Effector CD8-positive, alpha-beta T cell (primary cell): ENCODE data around the gene MSI2.

ENCODE experiments used
- DNase-seq: peaks from one replicate; lab custom pipeline; 2025; lab: John Stamatoyannopoulos, UW

MSI2 gene

DNA sequence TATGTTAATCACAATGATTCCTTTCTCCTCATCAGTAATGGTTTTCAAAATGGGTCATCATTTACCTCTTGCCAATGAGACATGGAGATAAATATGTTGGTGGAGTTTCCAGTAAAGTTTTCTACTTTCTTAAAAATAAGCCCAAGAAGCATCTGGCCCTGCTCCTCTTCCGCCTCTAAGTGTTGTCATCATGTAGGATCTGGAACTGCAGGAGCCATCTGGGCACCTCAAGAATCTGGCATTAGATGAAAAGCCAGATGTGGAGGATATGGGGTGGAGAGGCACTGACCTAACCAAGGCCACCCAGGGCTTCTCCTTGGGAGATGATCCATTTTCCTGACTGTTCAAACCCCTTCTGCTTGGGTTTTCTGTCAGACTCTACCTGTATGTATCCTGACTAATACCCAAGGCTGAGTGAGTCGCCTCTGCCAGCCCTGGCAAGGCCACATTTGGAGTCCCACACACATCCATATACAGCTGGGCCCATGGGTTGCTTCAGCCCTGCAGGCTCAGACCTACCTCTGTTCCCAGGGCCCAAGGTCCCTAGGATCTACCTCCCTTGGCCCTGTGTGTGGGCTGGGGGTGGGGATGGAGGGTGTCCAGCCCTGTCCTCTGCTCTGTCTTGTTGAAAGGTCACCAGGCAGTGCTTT, 464.2 kb downstream of the MSI2 start:
- DNase-seq, result no peak

DNA sequence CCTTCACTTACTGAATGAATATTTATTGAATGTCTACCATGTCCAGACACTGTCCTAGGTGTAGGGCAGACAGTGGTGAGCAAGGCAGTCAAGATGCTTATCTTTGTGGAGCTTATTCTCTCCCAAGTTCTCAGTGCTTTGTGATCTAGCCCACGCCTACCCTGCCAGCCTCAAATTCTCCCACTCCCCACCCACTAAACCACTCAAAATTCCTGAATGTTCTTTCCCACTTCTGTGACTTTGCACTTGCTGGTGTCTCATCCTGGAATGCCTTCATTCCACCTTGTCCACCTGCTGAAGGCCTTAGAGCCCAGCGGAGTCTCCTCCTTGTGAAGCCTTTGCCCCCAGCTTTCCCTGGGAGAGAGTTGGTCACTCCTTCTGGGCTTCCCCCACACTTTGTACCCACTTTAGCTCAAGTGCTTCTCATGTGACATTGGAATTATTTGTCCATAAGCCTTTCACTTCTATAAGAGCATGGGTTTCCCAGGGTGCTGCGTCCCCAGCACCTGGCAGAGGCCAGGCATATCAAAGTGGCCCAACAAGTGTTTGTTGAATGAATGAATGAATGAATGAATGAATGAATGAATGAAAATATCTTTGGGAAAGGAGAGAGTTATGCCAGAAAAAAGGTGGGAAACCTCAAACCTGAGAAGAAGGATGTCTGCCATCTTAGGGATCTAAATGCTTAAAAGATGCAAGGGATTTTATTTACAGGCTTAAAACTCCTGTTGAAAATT, 465.8 kb downstream of the MSI2 start:
- no peak for DNase-seq

DNA sequence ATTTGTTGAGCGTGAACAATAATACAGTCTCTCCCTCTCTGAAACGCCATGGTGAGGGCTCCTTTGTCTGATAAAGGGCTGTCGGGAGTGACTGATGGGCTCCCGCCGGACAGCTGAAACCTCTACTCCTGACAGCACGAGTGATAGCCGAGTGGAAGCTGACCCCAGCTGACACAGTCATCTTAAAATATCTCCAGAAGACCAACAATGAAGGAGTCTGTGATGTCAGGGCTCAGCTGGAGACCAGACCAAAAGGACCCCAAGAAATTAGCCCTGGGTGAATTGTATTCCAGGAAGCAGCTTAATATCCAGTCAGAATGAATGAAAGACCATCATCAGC, 466.4 kb downstream of the MSI2 start:
- DNase-seq, result no peak

DNA sequence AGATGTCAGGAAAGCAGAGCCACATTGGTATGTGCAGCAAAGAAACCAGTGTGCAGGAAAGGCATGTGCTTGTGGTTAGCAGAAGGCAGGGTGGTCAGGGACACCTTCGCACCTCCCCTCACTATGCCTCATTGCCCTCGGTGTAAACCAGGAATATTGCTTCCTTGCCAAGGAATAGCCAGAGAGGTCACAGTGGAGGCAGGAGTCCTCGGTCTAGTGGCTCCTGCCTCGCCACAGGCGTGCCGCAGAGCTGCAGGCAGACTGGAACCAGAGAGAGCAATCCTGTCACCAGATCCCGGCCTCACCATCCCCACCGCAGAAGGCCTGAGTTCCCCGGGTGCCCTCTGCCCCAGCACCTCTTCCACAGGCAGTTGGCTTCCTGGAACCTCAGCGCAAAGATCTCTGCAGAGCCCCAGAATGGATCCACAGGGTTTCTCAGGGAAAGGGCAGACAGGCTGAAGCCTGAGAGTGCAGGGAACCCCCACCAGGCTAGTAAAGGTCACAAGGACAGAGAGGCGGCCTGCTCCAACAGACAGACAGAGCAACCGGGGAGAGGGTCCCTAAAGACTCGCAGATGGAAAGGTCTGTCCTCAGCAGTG, 467.2 kb downstream of the MSI2 start:
- no peak for DNase-seq

DNA sequence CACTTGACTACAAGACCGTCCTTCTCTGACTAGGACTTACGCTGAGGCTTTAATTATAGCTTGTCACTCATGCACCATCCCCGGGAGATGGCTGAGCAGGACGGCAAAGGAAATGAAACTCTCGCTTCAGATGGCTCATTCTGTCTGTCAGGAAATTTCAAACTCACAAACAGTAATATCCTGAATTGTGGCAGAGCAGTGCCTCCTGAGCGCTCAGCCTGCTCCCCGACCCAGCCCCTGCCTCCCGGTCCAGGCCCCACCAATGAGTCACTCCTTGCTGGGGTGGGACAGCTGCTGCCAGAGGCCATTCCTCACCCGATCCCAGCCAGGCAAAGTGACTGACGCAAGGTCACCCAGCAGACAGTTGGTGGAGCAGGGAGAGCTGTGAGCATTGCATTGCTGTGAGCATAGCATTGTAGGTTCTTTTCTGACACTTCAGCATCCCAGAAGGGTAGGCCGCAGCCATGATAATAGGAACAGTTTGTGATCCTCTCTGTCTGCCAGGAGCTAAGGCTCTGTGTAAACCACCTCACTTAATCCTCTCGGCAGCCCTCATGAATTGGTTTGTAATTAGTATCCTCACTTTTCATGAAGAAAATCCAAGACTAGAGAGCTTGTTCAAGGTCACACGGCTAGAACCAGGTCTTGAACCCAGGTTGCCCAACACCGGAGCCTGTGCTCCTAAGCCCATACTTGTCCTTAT, 467.9 kb downstream of the MSI2 start:
- DNase-seq, result no peak

DNA sequence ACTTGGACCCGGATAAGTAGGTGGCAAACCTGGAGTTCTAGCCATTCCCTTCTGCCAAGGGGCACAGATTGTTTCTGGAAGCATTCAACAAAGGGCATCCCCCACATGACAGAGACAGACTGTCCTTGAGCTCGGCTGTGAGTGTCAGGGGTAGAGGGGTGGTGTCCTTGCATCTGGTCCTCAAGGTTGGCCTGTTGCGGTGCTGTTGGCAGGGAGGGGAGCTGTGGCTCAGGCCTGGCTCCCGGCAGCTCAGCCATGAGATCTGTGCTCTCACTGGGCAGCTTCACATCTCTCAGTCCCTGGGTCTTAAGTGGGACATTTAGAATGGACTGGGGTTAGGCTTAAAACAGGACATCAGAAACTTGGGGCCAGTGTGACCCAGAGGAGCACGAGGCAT, 468.4 kb downstream of the MSI2 start:
- DNase-seq, result no peak

DNA sequence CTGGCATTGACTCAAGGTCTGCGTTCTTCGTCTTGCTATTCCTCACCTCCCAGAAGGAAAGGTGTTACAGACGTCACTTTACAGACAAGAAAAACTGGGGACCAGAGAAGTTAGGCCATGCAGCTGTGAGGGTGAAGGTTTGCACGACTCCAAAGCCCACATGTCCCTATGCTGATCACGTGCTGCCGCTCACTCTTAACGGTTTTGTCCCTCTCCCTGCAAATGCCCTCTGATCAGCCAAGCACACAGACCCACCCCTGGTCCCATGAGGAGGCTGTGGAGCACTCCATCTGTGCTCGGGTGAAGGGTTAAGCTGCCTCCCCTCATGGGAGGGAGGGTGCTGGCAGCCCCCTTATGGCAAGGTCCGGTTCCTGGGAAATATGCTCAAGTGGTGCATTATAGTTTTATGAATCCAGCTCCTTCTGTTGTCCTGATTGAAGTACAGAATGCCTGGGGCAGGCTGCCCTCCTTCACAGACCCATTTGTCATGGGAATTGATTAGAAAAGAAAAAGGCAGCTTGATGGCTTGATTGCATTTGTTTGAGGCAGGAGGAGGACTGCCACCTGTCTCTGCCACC, 470.0 kb downstream of the MSI2 start:
- DNase-seq, result no peak

DNA sequence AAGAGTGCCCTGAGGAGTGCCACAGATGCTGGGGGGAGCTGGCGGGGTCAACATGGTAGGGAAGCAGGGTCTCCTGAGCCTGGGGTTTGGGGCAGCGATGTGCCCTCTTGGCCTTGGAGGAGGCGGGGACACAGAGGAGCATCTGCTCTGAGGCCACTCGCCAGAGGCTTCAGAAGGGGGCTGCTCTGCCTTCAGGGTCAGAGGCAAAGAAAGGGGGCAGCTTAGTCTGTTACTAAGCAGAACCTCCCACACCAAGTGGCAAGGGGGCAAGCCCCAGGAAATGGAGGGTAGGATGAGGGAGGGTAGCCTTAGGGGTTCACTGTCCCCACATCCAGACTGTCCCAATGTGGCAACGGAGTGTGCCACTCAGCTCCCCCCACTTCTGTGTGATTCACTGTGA, 470.5 kb downstream of the MSI2 start:
- DNase-seq, result no peak

DNA sequence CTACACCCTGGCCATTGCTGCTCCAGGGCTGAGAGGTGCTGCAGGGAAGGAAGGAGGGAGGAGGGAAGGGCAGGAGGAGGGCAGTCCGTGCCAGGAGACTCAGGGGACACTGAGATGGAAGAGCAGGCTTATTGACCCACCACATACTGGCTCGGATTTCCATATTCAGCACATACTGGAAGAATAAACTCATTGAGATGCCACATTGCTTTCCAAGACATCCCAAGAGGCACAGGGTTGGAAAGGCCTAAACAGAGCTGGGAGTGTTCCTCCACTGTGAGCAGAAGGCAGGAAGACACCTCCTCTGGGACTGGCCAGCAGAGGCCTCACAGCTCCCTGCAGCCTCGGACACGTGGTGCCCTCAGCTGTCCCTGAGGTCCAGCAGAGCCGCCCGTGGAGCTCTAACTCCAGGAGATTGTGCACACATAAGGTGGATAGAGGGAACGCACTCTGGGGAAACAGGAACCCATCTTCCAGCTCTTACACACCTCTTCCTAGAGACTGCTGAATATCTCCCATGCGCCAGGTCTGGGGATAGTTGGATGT, 471.4 kb downstream of the MSI2 start:
- no peak for DNase-seq

DNA sequence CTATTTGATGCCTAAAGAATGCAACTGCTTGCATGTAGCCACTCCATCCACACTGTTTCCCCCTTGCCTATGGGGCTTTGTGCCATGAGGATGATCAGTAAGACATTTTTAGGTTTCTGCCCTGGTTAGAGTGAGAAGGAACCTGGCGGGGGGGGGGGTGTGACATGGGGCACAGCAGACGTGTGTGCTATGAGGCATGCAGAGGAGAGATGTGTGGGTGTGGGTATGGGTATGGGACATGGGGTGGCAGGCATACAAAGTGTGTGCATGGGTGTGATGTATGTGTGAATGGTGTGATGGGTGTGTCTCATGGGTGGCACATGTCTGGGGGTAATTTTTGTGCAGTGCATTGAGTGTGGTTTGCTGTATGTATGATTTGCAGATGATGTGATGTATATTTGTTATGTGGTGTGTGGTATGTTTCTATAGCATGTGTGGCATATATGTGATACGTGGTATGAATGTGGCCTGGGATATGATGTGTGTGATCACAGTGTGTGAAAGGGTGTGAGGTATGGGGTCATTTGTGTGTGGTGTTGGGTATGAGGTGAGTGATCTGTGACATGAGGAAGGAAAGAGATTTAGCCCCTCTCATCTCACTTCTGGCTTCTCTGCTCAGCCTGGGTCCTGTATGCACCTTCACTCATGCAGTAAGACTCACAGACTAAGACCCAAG, 473.8 kb downstream of the MSI2 start:
- no peak for DNase-seq

DNA sequence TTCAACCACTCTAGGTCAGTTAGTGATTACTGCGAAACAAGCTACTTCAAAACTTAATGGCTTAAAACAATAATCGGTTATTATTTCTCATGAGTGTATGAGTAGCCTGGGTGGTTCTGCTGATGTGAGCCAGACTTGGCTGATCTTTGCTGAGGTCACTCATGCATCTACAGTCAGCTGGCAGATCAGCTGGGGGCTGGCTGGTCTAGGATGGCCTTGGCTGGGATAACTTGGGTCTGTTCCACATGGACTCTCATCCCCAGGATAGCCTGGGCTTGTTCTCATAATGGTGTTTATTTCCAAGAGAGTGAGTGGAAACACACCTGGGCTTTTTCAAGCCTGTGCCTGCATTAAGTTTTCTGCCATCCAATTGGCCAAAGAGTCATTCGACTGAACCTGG, 475.7 kb downstream of the MSI2 start:
- DNase-seq, result no peak

DNA sequence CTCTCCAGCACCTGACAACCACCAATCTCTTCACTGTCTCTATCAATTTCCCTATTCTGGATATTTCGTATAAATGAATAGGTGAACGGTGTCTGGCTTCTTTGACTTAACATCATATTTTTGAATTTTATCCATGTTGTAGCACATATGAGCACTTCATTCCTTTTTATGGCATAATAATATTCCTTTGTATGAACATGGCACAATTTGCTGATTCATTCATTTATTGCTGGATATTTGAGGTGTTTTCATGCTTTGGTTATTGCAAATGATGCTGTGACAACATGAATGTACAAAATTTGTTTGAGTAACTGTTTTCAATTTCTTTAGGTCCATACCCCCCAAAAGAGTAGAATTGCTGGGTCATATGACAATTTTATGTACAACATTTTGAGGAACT, 476.8 kb downstream of the MSI2 start:
- no peak for DNase-seq
